Measurements from ENCODE around the gene TMEM38B. TPM values are rescaled to one million over a fixed set of nuclear protein-coding genes. Genes with fewer than 3 reads are reported as not detected.
"Not testable (repeated sequence)": the region's sequence is repeated elsewhere in the genome, so short reads cannot be mapped to it uniquely, and the experiment has no call there.

Gene TMEM38B
- total RNA-seq, 1 experiment from 2014 or later, result 11.7 TPM

DNA sequence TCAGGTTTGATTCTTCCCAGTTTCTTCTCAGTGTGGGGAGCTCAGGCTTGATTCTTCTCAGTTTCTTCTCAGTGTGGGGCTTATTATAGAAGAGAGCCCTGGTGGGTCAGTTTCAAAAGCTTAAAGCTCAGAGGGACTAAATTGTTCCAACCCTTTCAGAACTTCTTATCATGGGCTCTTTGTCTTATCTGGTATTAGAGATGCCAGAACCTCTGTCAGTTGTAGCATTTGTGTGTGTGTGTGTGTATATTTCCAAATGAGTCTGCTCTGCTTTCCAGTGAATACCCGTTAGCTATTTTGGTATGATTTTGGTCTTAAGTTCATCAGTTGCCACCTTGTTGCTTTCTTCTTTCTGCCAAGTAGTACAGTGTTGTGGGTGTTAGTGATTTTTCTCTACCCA, 21.8 kb downstream of the TMEM38B start:
- DNase-seq (ENCODE audit: low spot score), result no peak

DNA sequence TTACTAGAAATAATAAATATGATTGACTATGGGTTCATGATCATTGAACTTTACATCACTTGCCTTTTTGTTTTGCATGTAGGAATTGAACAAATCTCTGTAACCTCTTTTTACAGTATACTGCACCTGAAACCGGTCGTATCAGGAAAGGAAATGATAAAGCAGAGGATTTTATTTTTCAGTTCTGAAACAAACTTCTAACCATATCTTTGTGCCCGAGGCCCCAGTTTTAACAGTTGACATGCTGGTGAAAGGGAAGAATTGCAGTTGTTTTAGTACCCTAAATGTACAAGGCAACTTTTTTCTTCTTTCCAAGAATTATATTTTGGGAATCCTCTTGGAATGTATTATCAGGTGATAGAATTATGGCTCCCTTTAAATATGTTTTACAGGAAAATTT, 27.8 kb downstream of the TMEM38B start:
- DNase-seq (ENCODE audit: low spot score), result no peak

DNA sequence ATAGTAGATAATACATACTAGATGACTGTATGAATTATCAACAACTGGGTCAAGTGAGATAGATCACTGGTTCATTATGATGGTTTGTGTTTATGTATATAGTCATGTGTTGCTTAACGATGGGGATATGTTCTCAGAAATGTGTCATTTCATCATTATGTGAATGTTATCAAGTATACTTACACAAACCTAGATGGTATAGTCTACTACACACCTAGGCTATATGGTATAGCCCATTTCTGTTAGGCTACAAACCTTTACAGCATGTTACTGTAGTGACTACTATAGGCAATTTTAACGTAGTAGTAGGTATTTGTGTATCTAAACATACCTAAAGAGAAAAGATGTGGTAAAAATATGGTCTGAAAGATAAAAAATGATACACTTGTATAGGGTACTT, 31.0 kb downstream of the TMEM38B start:
- DNase-seq (ENCODE audit: low spot score), result no peak

DNA sequence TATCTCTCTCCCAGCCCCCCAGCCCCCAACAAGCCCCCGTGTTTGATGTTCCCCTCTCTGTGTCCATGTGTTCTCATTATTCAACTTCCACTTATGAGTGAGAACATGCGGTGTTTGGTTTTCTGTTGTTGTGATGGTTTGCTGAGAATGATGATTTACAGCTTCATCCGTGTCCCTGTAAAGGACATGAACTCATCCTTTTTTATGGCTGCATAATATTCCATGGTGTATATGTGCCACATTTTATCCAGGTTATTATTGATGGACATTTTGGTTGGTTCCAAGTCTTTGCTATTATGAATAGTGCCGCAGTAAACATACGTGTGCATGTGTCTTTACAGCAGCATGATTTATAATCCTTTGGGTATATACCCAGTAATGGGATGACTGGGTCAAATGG, 33.9 kb downstream of the TMEM38B start:
- DNase-seq (ENCODE audit: low spot score), result not testable (repeated sequence)

DNA sequence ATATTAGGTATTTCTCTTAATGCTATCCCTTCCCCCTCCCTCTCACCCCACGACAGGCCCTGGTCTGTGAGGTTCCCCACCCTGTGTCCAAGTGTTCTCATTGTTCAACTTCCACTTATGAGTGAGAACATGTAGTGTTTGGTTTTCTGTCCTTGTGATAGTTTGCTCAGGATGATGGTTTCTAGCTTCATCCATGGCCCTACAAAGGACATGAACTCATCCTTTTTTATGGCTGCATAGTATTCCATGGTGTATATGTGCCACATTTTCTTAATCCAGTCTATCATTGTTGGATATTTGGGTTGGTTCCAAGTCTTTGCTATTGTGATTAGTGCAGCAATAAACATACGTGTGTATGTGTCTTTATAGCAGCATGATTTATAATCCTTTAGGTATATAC, 37.1 kb downstream of the TMEM38B start:
- DNase-seq (ENCODE audit: low spot score), result not testable (repeated sequence)

DNA sequence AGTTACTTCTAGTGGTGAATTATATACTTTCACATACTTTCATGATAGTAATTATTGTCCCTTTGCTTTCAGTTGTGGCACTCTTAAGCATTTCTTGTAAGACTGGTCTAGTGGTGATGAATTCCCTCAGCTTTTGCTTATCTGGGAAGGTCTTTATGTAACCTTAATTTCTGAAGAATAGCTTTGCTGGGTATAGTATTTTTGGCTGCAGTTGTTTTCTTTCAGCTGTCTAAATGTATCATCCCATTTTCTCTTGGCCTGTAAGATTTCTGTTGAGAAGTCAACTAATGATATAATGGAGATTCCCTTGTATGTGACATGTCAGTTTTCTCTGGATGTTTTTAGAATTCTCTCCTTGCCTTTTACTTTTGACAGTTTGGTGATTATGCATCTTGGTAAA, 41.0 kb downstream of the TMEM38B start:
- DNase-seq (ENCODE audit: low spot score), result no peak

DNA sequence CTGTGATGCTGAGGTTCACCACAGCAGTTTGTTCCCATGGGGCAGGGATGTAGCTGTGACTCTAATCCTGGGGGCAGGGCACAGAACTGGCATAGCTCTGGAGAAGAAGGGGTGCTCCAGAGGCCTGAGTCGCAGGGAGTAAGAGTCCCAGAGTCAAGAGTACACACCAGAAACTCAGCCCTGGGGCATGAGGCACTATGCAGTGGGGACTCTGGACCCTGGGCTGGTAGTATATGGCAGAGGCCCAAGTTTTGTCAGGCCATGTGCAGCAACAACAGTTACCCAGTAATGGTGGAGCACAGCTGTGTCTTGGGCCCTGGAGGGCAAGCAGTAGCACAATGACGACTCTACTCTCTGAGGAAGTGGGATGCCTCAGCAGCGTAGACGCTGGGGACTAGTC, 42.9 kb downstream of the TMEM38B start:
- no peak for DNase-seq (ENCODE audit: low spot score)

DNA sequence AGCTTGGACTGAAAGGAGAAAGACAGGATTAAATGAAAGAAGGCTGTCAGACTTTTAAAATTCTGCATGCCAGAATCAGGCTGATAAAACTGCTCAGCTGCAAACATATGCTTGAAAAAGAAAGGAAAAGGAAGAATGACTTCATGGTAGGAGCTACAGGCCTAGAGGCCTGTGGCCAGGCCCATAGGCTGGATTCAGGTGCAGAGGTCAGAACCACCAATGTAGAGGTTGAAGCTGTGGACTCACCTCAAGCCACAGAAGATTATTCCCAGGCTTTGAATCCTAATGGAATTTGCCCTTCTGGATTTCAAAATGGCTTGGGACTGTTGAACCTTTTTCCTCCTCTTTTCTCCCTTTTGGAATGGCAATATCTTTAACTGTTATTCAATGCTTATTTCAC, 47.7 kb downstream of the TMEM38B start:
- DNase-seq (ENCODE audit: low spot score), result no peak

DNA sequence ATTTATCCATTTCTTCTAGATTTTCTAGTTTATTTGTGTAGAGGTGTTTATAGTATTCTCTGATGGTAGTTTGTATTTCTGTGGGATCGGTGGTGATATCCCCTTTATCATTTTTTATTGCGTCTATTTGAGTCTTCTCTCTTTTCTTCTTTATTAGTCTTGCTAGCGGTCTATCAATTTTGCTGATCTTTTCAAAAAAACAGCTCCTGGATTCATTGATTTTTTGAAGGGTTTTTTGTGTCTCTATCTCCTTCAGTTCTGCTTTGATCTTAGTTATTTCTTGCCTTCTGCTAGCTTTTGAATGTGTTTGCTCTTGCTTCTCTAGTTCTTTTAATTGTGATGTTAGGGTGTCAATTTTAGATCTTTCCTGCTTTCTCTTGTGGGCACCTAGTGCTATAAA, 53.0 kb downstream of the TMEM38B start:
- DNase-seq (ENCODE audit: low spot score), result not testable (repeated sequence)

DNA sequence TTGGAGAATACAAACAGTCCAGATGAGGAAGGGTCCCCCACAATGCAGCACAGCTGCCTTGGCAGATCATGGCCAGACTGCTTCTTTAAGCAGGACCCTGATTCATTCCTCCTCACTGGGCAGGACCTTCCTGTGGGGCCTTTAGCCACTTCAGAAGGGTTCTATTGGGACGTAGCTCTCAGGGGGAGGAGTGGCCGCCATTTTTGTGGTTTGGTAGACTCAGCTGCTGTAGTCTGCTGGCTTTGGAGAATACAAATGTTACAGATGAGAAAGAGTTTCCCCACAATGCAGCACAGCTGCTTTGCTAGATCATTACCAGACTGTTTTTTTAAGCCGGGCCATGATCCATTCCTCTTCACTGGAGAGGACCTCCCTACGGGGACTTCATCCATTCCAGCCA, 57.4 kb downstream of the TMEM38B start:
- no peak for DNase-seq (ENCODE audit: low spot score)

DNA sequence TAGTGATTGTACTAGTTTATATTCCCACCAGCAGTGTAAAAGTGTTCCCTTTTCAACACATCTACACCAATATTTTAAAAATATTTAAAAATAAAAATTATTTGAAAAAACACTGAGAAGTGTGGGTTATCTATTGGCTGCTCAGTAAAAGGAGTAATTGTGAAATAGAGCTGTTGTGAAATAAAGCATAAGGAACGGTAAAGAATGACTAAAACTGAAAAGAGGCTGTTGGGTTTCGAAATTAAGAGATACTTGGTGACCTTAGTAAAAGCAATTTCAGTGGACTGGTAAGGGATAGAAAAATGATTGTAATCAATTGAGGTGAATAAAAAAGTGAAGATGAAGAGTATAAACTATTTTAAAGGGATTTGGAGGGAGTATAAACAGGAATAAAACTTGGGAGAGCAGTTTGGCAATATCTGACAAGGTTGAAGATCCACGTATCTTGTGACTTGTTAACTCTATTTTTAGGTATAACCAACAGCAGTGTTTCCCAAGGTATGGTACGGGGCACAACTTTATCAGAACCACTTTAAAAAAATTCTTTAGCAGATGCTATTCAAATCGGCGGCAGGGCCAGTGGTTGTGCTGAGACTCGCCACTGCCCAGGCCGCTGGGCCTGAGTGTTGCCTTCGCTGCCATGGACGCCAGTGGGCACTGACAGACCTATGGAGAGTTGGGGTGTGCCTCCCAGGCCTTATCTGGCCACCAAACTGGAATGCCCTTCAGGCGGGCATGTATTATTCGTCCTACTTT, 63.3 kb downstream of the TMEM38B start:
- DNase-seq (ENCODE audit: low spot score), result no peak

DNA sequence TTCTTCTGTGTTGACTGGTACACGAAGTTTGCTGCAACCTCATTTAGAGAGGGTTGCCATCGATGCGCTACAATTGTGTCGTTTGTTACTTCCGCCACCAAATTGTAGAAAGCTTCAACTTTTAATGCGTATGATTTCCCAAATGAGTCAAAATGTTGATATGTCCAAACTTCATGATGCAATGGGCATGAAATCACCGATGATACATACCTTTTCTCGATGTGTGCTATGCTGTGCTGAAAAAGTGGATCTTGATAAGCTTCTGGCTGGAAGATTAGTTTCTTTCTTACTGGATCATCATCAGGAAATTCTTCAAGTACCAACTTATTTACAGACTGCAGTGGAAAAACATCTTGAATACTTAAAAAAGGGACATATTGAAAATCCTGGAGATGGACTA, 65.7 kb downstream of the TMEM38B start:
- no peak for DNase-seq (ENCODE audit: low spot score)

DNA sequence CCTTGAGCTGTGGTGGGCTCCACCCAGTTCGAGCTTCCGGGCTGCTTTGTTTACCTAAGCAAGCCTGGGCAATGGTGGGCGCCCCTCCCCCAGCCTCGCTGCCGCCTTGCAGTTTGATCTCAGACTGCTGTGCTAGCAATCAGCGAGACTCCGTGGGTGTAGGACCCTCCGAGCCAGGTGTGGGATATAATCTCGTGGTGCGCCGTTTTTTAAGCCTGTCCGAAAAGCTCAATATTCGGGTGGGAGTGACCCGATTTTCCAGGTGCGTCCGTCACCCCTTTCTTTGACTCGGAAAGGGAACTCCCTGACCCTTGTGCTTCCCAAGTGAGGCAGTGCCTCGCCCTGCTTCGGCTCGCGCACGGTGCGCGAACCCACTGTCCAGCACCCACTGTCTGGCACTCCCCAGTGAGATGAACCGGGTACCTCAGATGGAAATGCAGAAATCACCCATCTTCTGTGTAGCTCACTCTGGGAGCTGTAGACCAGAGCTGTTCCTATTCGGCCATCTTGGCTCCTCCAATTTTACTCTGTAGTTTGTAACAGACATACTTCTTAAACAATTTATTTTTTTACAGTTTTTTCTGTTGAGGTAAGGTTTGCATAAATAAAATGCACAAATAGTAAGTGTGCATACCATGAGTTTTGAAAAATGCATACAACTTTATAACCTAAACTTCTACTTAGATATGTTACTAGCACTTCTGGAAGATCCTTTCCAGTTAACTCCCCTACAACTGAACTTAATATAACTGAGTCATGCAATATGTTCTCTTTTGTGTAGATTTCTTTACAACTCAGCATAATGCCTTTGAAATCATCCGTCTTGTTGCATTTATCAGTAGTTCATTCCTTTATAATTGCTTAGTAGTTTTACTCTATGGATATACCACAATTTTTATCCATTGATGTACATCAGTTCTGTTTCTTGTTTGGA, 88.5 kb downstream of the TMEM38B start:
- DNase-seq (ENCODE audit: low spot score), result not testable (repeated sequence)

DNA sequence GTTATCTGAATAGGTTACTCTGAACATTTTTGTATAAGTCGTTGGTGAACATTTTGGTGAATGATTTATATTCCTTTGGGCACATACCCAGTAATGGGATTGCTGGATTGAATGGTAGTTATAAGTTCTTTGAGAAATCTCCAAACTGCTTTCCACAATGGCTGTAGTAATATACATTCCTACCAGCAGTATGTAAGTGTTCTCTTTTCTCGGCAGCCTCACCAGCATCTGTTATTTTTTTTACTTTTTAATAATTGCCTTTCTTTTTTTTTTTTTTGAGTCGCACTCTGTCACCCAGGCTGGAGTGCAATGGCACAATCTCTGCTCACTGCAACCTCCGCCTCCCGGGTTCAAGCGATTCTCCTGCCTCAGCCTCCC, 89.1 kb downstream of the TMEM38B start:
- not testable (repeated sequence) for DNase-seq (ENCODE audit: low spot score)

DNA sequence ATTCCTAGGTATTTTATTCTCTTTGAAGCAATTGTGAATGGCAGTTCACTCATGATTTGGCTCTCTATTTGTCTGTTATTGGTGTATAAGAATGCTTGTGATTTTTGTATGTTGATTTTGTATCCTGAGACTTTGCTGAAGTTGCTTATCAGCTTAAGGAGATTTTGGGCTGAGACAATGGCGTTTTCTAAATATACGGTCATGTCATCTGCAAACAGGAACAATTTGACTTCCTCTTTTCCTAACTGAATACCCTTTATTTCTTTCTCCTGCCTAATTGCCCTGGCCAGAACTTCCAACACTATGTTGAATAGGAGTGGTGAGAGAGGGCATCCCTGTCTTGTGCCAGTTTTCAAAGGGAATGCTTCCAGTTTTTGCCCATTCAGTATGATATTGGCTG, 92.5 kb downstream of the TMEM38B start:
- DNase-seq (ENCODE audit: low spot score), result not testable (repeated sequence)

DNA sequence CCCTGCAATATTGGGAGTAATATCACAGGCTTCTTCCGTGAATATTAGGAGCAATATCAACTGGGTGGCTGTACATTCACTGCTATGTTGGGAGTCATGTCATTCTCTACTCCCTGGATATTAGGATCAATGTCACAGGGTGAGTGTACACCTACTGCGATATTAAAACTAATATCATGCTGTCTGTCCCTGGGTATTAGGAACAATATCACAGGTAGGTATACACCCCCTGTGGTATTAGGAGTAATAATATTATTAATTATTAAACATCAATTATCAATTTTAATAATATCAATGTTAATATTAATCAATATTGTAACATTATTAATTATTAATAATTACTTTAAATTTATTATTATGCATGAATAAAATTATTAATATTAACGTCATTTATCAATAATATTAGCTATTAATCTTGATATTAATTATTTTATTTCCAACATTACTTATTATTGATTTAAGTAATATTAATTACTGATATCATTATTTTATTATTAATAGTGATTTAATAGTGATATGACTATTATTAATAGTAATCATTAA, 121.9 kb downstream of the TMEM38B start:
- no peak for DNase-seq (ENCODE audit: low spot score)

DNA sequence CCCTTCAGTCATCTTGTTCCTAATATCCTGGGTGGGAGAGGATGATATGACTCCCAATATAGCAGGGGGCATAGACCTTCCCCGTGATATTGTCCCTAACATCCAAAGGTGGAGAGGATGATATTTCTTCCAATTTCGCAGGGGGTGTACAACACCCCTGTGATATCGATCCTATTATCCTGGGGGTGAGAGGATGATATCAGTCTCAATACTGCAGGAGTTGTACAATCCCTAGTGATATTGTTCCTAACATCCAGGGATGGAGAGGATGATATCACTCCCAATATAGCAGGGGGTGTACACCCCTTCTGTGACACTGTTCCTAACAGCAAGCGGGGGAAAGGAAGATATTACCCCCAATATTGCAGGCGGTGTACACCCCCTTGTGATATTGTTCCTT, 122.6 kb downstream of the TMEM38B start:
- DNase-seq (ENCODE audit: low spot score), result no peak

DNA sequence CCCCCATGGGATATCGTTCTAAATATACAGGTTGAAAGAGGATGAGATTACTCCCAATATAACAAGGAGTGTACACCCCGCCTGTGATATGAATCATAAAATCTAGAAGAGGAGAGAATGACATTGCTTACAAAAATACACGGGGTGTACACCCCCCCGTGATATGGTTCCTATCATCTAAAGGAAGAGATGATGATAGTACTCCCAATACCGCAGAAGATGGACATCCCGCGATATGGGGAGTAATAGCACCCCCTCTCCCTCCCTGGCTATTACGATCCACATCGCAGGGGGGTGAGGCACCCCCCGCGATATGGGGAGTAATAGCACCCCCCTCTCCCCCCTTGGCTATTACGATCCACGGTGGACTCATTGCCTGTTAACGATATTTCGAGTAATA, 124.6 kb downstream of the TMEM38B start:
- no peak for DNase-seq (ENCODE audit: low spot score)

DNA sequence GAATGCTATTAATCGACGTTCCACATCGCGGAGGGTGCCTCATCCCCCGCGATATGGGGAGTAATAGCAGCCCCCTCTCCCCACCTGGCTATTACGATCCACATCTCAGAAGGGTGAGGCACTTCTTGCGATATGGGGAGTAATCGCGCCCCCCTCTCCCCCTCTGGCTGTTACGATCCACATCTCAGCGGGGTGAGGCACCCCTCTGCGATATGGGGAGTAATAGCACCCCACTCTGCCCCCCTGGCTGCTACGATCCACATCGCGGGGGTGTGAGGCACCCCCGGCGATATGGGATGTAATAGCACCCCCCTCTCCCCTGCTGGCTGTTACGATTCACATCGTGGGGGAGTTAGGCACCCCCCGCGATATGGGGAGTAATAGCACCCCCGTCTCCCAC, 128.5 kb downstream of the TMEM38B start:
- DNase-seq (ENCODE audit: low spot score), result no peak

Measured in HT-29 (cell line).